Urinary bladder (tissue), 4 donors: ENCODE data around the gene CD79A. TPM values are rescaled to one million over a fixed set of nuclear protein-coding genes. Genes with fewer than 3 reads are reported as not detected.
A peak's percentile ranks its signal among the peaks of the same experiment; 100 is the strongest.
"Not testable (repeated sequence)": the region's sequence is repeated elsewhere in the genome, so short reads cannot be mapped to it uniquely, and the experiment has no call there.

ENCODE experiments used
- DNase-seq: peaks from one replicate; pipeline ENCODE4 v3.0.0-alpha.2; 2015; ENCODE audit errors: extremely low spot score
- H3K27ac ChIP-seq: one replicate; pipeline ENCODE4 v1.5.1; 2013; ENCODE audit warnings: low read depth, mild to moderate bottlenecking, moderate library complexity
- H3K36me3 ChIP-seq: one replicate; pipeline ENCODE4 v1.6.1; 2013; ENCODE audit warnings: mild to moderate bottlenecking, moderate library complexity; ENCODE audit not compliant: insufficient read depth
- H3K4me1 ChIP-seq: one replicate; pipeline ENCODE4 v1.6.1; 2013; ENCODE audit warnings: mild to moderate bottlenecking, moderate library complexity; ENCODE audit not compliant: insufficient read depth
- H3K4me3 ChIP-seq: one replicate; pipeline ENCODE4 v1.5.1; 2013; ENCODE audit warnings: low read depth, low read length
- WGBS: extraction: QIAGEN DNeasy Blood & Tissue Kit; methylation state at CpG from one replicate; pipeline ENCODE4 v1.1.7; 2013; 5-methylcytosine and 5-hydroxymethylcytosine counted together
- polyA plus RNA-seq: library from polyadenylated mRNA; stranded (reverse); fragments of 200-250 nt; gene quantifications from one replicate; pipeline ENCODE4 v1.2.3, GENCODE V29; 2013
- total RNA-seq: library from RNA; depleted of rRNA; stranded (reverse); fragments of >200 nt; gene quantifications from one replicate; pipeline ENCODE4 v1.2.3, GENCODE V29; 2014
- donor health status: healthy with polysubstance abuse.
- donor health status: healthy.

The CD79A gene
- total and polyA plus RNA-seq, 2 donors, result 0.37 to 0.80 TPM

DNA sequence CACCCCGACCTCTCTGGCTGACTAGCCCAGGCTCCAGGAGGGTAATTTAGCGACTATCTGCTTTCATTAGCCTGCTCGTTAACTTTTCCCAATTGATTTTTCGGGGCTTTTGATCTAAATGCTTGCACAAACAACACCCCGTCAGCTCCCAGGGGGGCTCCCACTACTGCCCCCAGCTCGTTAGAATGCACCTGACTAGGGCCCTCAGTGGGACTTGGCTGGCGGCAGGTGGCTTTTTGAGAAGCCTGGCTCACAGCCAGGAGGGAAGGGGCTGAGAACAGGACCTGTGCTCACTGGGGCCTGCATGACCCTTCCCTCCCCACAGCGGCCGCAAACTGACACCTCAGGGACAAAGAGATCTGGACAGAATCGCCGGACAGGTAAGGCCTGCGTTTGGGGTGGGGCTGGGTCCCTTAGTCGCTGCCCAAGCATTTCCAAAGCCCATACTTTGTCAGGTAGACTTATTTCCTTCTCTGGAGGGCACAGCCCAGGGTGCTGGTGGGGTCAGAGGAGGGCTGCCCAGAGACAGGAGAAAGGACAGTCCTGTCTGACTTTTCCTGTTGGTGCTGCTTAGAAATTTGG lies 7.6 kb upstream of the CD79A start:
- Histone ChIP-seq H3K4me1 (no peaks in the 10 kb centered on the region), H3K4me3 (no peak overlapping the region), H3K27ac (no peak overlapping the region), H3K36me3 (peaks cover 3% of the 10 kb centered on the region)
- 82% methylated on average over 13 of the region's 13 CpGs for WGBS
- no peak for DNase-seq

DNA sequence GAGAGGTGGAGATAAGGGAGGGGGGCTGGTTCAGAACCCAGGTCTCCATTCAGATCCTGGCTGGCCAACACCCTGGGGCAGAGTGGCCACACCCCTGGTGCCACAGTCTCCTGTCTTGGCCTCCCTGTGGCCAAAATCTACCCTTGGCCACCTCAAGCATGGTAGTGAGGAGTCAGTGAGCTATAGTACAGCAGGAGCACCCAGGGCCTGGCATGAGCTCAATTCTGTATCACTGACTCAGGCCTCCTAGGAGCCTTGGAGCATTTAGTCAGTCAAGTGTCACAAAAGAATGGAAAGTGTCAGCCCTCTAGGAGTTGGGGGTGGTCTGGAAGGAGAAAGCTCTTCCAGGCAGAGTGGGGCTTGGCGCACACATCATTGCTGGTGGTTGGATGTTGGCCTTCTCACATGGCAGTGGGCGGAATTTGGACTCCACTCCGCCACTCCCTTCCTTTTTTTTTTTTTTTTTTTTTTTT lies 6.6 kb upstream of the CD79A start:
- WGBS, result 65% methylated on average over 3 of the region's 3 CpGs
- no peak for DNase-seq
- Histone ChIP-seq H3K4me1 (no peaks in the 10 kb centered on the region), H3K4me3 (no peak overlapping the region), H3K27ac (no peak overlapping the region), H3K36me3 (no peaks in the 10 kb centered on the region)

GRCh38 chr19:41871573-41872383 lies 5.3 kb upstream of the CD79A start:
- DNase-seq, result no peak
- no peaks in the 10 kb centered on the region for H3K4me1 ChIP-seq
- 68% methylated on average over 16 of the region's 16 CpGs for WGBS
- H3K36me3 ChIP-seq, result no peaks in the 10 kb centered on the region
- H3K27ac ChIP-seq, result no peak overlapping the region
- H3K4me3 ChIP-seq, result no peak overlapping the region

DNA sequence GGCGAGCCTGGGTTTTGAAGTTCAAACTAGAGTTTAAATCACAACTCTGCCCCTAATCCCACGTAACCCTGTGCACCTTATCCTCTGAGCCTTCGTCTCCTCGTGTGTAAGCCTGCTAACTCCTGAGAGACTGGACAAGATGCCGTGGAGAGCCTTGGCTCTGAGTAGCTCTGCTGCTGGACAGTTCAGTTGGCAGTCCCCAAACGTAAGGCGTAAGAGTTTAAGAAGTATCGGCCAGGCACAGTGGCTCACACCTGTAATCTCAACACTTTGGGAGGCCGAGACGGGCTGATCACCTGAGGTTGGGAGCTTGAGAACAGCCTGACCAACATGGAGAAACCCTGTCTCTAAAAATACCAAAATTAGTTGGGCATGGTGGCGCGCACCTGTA lies 4.7 kb upstream of the CD79A start:
- 88% methylated on average over 12 of the region's 12 CpGs for WGBS
- no peak overlapping the region for H3K27ac ChIP-seq
- DNase-seq, result no peak
- H3K4me3 ChIP-seq, result no peak overlapping the region
- no peaks in the 10 kb centered on the region for H3K36me3 ChIP-seq
- no peaks in the 10 kb centered on the region for H3K4me1 ChIP-seq

GRCh38 chr19:41872775-41873647 lies 4.1 kb upstream of the CD79A start:
- Histone ChIP-seq H3K36me3 (no peaks in the 10 kb centered on the region), H3K4me3 (no peak overlapping the region), H3K27ac (no peak overlapping the region), H3K4me1 (no peaks in the 10 kb centered on the region)
- DNase-seq, result no peak
- 41% methylated on average over 18 of the region's 18 CpGs for WGBS

DNA sequence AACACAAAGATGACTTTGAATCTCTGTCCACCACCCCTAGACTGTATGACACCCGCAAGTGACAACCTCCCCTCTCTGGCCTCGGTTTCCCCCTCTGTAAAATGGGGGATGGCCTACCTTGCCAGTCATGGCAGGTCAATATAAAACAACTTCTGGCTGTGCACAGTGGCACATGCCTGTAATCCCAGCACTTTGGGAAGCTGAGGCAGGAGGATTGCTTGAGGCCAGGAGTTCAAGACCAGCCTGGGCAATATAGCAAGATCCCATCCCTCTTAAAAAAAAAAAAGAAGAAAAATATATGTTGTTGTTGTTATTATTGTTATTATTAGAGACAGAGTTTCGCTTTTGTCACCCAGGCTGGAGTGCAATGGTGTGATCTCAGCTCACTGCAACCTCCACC lies 1.1 kb upstream of the CD79A start:
- not testable (repeated sequence) for H3K4me3 ChIP-seq, H3K36me3 ChIP-seq, DNase-seq, H3K27ac ChIP-seq, H3K4me1 ChIP-seq
- WGBS, result 78% methylated on average over 3 of the region's 3 CpGs

- 57% methylated on average over 17 of the region's 17 CpGs for WGBS
- no peak for DNase-seq
- no peaks in the 10 kb centered on the region for H3K4me1 ChIP-seq
Measured at GRCh38 chr19:41877916-41878905, 1.1 kb downstream of the CD79A start.

GRCh38 chr19:41879080-41879479 lies 2.0 kb downstream of the CD79A start:
- Histone ChIP-seq H3K27ac (no peak overlapping the region), H3K4me3 (no peak overlapping the region), H3K36me3 (no peaks in the 10 kb centered on the region), H3K4me1 (no peaks in the 10 kb centered on the region)
- 85% methylated on average over 21 of the region's 21 CpGs for WGBS
- DNase-seq, result no peak

More at GRCh38 chr19:41877916-41878905, 1.1 kb downstream of the CD79A start:
- Histone ChIP-seq H3K4me3 (no peak overlapping the region), H3K27ac (no peak overlapping the region), H3K36me3 (no peaks in the 10 kb centered on the region)

- no peaks in the 10 kb centered on the region for H3K36me3 ChIP-seq
- no peak for DNase-seq
- no peak overlapping the region for H3K4me3 ChIP-seq
- H3K4me1 ChIP-seq, result peaks cover 2% of the 10 kb centered on the region
- WGBS, result 80% methylated on average over 7 of the region's 7 CpGs
- H3K27ac ChIP-seq, result no peak overlapping the region
Measured at GRCh38 chr19:41879670-41880328, 2.7 kb downstream of the CD79A start.

GRCh38 chr19:41880329-41880708 lies 3.2 kb downstream of the CD79A start:
- H3K27ac ChIP-seq, result no peak overlapping the region
- WGBS, result 66% methylated on average over 5 of the region's 5 CpGs

GRCh38 chr19:41882568-41883462 lies 5.7 kb downstream of the CD79A start, which contains the start of gene ARHGEF1:
TSS of gene ARHGEF1 (plus strand) at chr19:41883184. CDS start at chr19:41888083, 4,899 bp downstream.
- H3K4me3 ChIP-seq, result peak within 1 kb of the TSS; percentile 91
- 2% methylated on average over 79 of the region's 80 CpGs for WGBS
- peak within 1 kb of the TSS; percentile 73 for H3K27ac ChIP-seq
- no peaks in the 10 kb centered on the region for H3K36me3 ChIP-seq
- no peak for DNase-seq
- peaks cover 4% of the 10 kb centered on the region for H3K4me1 ChIP-seq

More at GRCh38 chr19:41880329-41880708, 3.2 kb downstream of the CD79A start:
- DNase-seq, result no peak
- peaks cover 4% of the 10 kb centered on the region for H3K4me1 ChIP-seq
- no peak overlapping the region for H3K4me3 ChIP-seq
- H3K36me3 ChIP-seq, result no peaks in the 10 kb centered on the region
